ENCODE results near the gene GARNL3.

Gene GARNL3

DNA sequence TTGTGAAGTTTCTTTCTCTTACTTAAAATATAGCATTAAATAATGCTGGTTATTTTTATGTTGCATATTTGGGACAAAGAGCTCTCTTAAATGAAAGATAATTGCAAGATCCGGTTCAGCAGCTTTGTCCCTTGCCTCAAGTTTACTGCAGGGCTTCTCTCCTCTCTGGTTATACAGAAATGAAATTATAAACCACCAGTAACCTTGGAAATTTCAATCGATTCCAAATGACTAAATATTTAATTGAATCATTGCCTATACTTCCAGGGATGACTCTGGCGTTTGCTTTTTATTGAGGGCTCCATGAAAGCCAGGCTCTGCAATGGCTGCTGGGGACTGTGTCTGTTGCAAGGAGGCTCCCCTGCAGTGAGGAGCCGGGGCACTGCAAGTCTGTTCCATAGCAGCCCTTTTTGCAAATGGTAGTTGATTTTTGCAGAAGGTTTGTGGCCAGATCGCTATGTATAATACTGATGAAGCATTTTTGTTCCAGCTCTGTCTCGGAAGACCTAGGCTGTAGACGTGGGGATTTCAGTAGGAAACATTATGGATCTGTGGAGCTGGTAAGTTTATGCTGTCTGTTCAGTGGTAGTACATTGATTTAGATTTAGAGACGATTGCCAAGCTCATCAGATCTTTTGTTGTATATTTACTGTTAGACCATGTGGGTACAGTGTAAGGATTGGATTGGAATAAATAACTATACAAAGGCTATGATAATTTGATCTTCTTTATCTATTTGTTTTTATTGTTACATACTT lies at the start of gene GARNL3:
TSS of gene GARNL3 (plus strand) at position 313 of the 758 bp plus-strand sequence. CDS start at position 417, 104 bp downstream.
- DNase-seq (ENCODE audit: low read depth), result no peak

GRCh38 chr9:127215268-127216209 lies 49.0 kb upstream of the GARNL3 start:
- DNase-seq (ENCODE audit: low read depth), result no peak

GRCh38 chr9:127216210-127216887 lies 48.2 kb upstream of the GARNL3 start:
- no peak for DNase-seq (ENCODE audit: low read depth)

DNA sequence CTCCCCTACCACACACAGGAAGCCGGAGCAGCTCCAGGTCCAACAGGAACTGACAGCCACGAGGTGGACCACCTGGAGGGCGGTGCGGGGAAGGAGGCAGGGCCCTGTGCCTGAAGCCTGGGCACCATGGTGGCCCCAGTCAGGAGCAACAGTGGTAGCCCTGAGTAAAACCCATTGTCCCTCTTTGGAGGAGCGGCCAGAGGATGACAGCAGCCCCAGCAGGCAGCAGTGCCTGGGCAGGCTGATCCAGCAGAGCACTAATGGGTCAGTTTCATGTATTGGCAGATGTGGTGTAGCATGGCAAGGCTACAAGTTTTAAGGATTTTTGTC lies 47.7 kb upstream of the GARNL3 start:
- no peak for DNase-seq (ENCODE audit: low read depth)

GRCh38 chr9:127218818-127219217 lies 45.8 kb upstream of the GARNL3 start:
- DNase-seq (ENCODE audit: low read depth), result no peak

DNA sequence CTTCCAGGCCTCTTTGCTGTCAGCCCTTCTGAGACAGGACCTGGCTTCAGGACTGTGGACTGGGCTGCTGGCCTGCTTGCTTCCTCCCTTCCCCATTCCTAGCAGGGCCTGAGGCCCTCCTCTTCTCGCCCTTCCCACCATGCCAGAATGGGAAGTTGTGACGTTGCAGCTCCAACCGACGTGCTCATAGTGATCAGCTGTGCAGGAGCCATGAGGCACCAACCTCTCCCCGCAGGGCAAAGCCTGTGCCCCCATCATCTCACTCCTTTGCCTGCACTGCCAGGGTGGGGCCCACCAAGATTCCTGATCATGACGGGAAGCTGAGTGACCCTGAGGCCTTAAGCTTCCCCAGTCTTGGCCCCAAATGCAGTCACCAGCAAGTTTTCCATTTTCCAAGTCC lies 45.1 kb upstream of the GARNL3 start:
- DNase-seq (ENCODE audit: low read depth), result no peak

DNA sequence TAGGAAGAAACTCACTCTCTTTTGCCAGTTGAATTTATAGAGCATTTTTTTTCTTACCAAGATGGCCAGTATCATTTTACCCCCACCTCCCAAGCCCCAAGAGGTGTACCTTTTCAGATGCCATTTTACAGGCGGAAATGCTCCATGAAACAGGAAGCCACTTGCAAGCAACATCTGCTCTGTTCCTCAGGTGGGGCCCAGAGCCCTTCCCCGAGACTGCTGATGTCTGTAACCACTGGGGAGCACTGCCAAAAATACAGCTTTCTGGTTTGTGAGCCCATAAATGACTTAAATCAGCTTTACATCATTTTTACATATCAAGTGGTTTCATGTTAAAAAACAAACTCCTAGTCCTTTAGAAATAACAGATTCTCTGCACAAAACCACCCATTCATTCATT lies 42.9 kb upstream of the GARNL3 start:
- DNase-seq (ENCODE audit: low read depth), result no peak

- DNase-seq (ENCODE audit: low read depth), result no peak
These were observed 42.0 kb upstream of the GARNL3 start for GRCh38 chr9:127222388-127223095.

DNA sequence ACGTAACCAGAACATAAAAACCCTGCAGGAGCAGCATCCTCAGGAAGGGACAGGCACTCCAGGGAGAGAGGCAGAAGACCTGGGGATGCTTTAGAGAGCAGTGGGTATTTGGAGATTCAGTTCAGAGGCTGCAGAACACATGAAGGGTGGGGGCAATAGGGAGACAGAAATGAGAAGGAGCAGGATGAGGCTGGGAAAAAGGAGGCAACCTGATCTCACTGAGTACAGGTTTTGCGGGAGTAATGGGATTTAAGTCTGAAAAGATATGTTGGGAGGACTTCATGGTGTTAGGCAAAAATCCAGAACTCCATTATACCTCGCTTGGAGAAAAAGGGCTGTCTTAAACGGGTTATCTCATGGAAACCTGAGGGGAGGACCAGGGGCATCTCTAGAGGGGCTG lies 41.3 kb upstream of the GARNL3 start:
- no peak for DNase-seq (ENCODE audit: low read depth)

DNA sequence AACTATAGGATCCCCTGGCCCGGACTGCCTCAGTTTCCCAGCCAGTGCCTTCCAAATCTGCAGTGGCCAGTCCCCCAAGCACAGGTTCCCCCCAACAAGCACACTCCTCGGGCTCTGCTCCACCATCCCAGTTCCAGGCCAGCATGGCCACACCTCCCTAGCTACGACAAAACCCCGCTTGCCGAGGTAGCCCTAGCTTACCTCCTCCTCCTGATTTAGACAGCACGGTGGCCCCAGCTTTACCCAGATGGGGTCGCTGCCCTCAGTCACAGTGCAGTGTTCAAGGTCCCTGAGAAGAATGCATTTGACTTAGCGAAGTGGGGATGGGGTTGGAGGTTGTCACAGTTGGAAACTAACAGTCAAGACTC lies 40.8 kb upstream of the GARNL3 start:
- DNase-seq (ENCODE audit: low read depth), result no peak

DNA sequence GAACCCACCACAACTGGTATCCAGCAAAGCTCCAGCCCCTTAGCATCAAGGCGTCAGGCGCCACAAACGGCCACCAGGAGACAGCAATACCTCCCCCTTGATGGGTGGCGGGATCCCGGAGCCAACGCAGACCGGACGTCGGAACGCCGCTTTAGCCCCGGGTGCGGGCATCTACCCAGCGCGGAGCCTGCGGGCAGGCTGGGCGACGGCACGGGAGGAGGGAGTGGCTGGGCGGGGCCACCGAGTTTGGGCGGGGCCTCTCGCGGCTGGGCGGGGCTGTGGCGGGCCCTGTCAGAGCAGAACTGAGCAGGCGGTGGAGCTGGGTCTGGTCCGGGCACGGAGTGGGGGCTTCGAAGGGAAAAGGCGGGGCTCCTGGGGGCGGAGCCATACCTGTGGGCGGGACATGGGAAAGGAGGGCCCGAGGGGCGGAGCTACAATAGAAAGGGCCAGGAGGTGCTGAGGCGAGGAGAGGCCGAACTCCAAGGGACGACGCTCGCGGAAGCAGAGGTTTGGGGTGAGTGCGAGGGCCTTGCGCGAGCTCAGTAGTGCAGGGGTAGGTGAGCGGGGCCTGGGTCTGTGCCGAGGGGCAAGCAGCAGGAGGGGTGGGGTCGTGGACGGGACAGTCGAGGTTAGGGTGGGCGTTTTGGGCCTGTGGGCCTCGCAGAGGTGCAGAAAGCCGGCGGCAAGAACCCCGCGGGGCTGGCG lies 40.2 kb upstream of the GARNL3 start:
- DNase-seq (ENCODE audit: low read depth), result no peak

DNA sequence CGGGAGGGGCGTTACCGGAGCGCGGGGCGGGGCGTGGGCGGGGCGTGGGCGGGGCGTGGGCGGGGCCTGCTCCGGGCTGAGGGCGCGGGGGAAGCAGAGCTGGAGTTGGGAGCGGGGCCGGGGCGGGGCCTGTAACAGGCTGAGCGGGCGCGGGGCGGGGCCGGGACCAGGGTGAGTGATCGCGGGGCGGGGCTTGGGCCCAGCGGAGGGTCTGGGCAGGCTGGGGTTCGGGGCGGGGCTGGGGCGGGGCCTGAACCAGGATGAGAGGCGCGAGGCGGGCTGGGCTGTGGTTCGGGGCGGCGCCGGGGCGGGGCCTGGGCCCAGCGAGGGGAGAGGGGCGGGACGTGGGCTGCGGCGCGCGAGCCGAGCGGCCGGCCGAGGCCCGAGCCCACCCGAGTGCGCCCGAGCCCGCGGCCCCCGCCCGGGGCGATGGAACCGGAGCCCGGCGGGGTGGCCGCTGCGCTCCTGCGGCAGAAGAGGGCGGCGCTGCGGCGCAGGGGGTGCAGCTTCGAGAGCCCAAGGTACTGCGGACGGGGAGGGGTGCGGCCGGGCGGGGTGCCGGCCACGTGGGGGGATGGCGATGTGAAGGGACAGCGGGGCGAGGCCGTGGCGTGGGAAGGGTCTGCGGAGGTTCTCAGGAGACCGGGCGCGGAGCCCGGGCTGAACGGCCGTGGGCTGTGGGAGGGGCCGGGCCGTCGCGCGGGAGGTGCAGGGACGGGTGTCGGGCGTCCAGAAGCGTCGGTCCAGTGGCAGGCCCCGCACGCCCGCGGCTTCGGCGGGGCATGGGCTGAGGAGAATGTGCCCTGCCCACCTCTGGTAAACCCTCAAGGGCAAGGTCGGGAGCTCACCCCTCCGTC lies 39.5 kb upstream of the GARNL3 start:
- no peak for DNase-seq (ENCODE audit: low read depth)

- DNase-seq (ENCODE audit: low read depth), result no peak
These were observed 38.6 kb upstream of the GARNL3 start for GRCh38 chr9:127225801-127226625.

GRCh38 chr9:127229691-127230417 lies 34.7 kb upstream of the GARNL3 start:
- no peak for DNase-seq (ENCODE audit: low read depth)

DNA sequence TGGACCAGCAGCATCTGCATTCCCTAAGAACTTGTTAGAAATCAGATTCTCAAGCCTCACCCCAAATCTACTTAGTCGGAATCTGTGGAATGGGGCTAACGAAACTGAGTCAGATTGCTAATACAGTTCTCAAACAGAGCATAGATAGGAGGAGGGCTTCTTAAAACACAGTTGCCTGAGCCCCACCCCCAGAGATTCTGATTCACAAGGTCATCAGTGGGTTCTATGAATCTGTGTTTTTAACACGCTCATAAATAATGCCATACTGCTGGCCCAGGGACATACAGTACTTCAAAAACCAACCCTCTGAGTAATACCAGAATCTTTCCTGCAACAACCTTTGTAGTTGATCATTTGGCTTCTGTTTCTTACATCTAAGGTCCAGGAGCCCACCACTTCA lies 32.9 kb upstream of the GARNL3 start:
- no peak for DNase-seq (ENCODE audit: low read depth)

DNA sequence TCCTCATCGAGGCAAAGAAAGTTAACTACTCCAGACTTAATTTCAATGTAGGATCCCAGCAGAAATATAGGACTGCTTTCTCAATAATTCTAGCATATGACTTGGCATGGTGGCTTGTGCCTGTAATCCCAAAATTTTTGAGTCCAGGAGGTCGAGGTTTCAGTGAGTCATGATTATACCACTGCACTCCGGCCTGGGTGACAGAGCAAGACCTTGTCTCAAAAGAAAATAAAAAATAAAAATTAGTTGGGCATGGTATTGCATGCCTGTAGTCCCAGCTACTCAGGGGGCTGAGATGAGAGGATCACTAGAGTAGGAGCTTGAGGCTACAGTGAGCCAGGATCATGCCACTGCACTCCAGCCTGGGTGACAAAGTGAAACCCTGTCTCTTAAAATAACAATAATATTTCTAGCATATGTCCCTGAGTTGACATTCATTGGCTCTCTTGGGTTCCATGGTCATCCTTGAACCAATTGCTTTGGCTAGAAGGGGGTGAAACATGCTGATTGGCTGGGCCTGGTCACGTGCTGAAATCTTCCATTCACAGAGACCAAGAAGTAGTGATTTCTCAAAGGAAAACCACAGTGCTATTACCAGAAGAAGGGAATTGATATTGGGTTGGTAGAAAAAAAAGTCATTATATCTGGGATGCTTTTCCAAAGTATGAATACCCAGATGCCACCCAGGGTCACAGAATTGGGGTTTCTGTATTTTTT lies 31.6 kb upstream of the GARNL3 start:
- DNase-seq (ENCODE audit: low read depth), result no peak

- no peak for DNase-seq (ENCODE audit: low read depth)
These were observed 31.0 kb upstream of the GARNL3 start for GRCh38 chr9:127233550-127233949.

GRCh38 chr9:127233989-127234388 lies 30.6 kb upstream of the GARNL3 start:
- DNase-seq (ENCODE audit: low read depth), result no peak
